Endothelial cell of umbilical vein (primary cell): ENCODE results near the gene GMNN.
"Not testable (repeated sequence)": the region's sequence is repeated elsewhere in the genome, so short reads cannot be mapped to it uniquely, and the experiment has no call there.

ENCODE experiments used
- EZH2 ChIP-seq: IDR thresholded peaks from 2 replicates; pipeline ENCODE4 v1.6.1; 2012; ENCODE audit warnings: borderline replicate concordance, low read depth, mild to moderate bottlenecking, moderate library complexity, low read length, inconsistent platforms; ENCODE audit not compliant: severe bottlenecking
- TF ChIP-seq, protein P1 (sequence below), 2 donors: IDR thresholded peaks; 1 replicate in 1 of 2; 2 replicates in 1 of 2; pipeline ENCODE4 v1.5.1; 2011; ENCODE audit warnings: low read length in 2 of 2, mild to moderate bottlenecking in 2 of 2, moderate library complexity in 2 of 2, control low read depth in 1 of 2, inconsistent platforms in 1 of 2, low read depth in 1 of 2; ENCODE audit not compliant: insufficient read depth in 1 of 2; ENCODE audit errors: extremely low read depth in 1 of 2

DNA sequence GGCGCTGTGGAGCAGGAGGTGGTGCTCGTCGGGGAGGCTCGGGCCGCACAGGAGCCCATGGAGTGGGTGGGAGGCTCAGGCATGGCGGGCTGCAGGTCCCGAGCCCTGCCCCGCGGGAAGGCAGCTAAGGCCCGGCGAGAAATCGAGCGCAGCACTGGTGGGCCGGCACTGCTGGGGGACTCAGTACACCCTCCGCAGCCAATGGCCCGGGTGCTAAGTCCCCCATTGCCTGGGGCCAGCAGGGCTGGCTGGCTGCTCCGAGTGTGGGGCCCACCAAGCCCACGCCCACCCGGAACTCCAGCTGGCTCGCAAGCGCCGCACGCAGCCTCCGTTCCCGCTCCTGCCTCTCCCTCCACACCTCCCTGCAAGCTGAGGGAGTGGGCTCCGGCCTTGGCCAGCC lies 8.8 kb upstream of the GMNN start:
- TF ChIP-seq, protein P1, sequence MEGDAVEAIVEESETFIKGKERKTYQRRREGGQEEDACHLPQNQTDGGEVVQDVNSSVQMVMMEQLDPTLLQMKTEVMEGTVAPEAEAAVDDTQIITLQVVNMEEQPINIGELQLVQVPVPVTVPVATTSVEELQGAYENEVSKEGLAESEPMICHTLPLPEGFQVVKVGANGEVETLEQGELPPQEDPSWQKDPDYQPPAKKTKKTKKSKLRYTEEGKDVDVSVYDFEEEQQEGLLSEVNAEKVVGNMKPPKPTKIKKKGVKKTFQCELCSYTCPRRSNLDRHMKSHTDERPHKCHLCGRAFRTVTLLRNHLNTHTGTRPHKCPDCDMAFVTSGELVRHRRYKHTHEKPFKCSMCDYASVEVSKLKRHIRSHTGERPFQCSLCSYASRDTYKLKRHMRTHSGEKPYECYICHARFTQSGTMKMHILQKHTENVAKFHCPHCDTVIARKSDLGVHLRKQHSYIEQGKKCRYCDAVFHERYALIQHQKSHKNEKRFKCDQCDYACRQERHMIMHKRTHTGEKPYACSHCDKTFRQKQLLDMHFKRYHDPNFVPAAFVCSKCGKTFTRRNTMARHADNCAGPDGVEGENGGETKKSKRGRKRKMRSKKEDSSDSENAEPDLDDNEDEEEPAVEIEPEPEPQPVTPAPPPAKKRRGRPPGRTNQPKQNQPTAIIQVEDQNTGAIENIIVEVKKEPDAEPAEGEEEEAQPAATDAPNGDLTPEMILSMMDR (IDR thresholded peaks at IDR 0.05; ENCODE audit: extremely low read depth in 1 of 2, insufficient read depth in 1 of 2, low read depth in 1 of 2, low read length in 2 of 2), result not testable (repeated sequence)
- TF ChIP-seq EZH2, result not testable (repeated sequence)
